Common myeloid progenitor, CD34-positive (primary cell): ENCODE data around the gene FBXO28.

Source experiments
- CTCF ChIA-PET: fragments of 350-600 bp; sonication (Branson Sonifier 250); formaldehyde crosslinking; loops from one replicate; lab custom pipeline; 2021; ENCODE audit warnings: antibody characterized with exemption; lab: Charles Lee
- POLR2A ChIA-PET: fragments of 350-600 bp; sonication (Branson Sonifier 250); formaldehyde crosslinking; loops from one replicate; lab custom pipeline; 2021; ENCODE audit warnings: antibody characterized with exemption; lab: Charles Lee
- DNase-seq, 3 donors: peaks; one replicate each; pipeline versions ENCODE4 v3.0.0 to v3.0.0-alpha.2; 2013
- H3K27ac ChIP-seq, 2 experiments: 1 replicate in 1 of 2; 2 replicates in 1 of 2; pipeline ENCODE4 v1.7.0; 2013; ENCODE audit warnings: inconsistent platforms in 2 of 2, low read length in 2 of 2, mild to moderate bottlenecking in 2 of 2, low read depth in 1 of 2, moderate library complexity in 1 of 2; ENCODE audit not compliant: severe bottlenecking in 2 of 2, insufficient read depth in 1 of 2, poor library complexity in 1 of 2
- H3K27me3 ChIP-seq, 5 experiments: replicated peaks in 2 of 5; 1 replicate in 3 of 5; 2 replicates in 2 of 5; pipeline versions ENCODE4 v1.6.1 to v1.7.0; 2013; ENCODE audit warnings: low read length in 4 of 5, mild to moderate bottlenecking in 2 of 5, moderate library complexity in 2 of 5, inconsistent platforms in 1 of 5; ENCODE audit not compliant: insufficient read depth in 5 of 5, control insufficient read depth in 4 of 5
- H3K36me3 ChIP-seq, 4 experiments: 1 replicate in 2 of 4; 2 replicates in 2 of 4; pipeline versions ENCODE4 v1.6.1 to v1.7.0; 2013; ENCODE audit warnings: low read length in 3 of 4, control low read depth in 1 of 4, mild to moderate bottlenecking in 1 of 4; ENCODE audit not compliant: control insufficient read depth in 4 of 4, insufficient read depth in 4 of 4
- H3K4me1 ChIP-seq, 4 experiments: 1 replicate in 3 of 4; 2 replicates in 1 of 4; pipeline versions ENCODE4 v1.6.1 to v1.7.1; 2013; ENCODE audit warnings: low read length in 3 of 4, mild to moderate bottlenecking in 3 of 4, control low read depth in 1 of 4, inconsistent platforms in 1 of 4, moderate library complexity in 1 of 4; ENCODE audit not compliant: control insufficient read depth in 4 of 4, insufficient read depth in 4 of 4; ENCODE audit errors: control extremely low read depth in 1 of 4
- H3K4me3 ChIP-seq, 7 experiments: 1 replicate in 4 of 7; 2 replicates in 3 of 7; pipeline versions ENCODE4 v1.5.1 to v1.7.0; 2013; ENCODE audit warnings: mild to moderate bottlenecking in 7 of 7, low read length in 6 of 7, moderate library complexity in 6 of 7, inconsistent platforms in 2 of 7, low read depth in 2 of 7, control low read depth in 1 of 7; ENCODE audit not compliant: insufficient read depth in 4 of 7, control insufficient read depth in 1 of 7; ENCODE audit errors: extremely low read depth in 1 of 7
- H3K9me3 ChIP-seq, 5 experiments: 1 replicate in 4 of 5; 2 replicates in 1 of 5; pipeline versions ENCODE4 v1.6.1 to v1.7.1; 2013; ENCODE audit warnings: low read length in 4 of 5, mild to moderate bottlenecking in 2 of 5, inconsistent platforms in 1 of 5, low read depth in 1 of 5, moderate library complexity in 1 of 5; ENCODE audit not compliant: control insufficient read depth in 4 of 5, insufficient read depth in 2 of 5; ENCODE audit errors: control extremely low read depth in 1 of 5
- WGBS: methylation state at CpG from one replicate; pipeline ENCODE4 v1.1.5; 2013; ENCODE audit not compliant: insufficient coverage; 5-methylcytosine and 5-hydroxymethylcytosine counted together

Gene FBXO28

GRCh38 chr1:224162768-224163167, 48.9 kb downstream of the FBXO28 start:
- POLR2A ChIA-PET, result interaction anchor here (0.6 kb wide), 1 partner anchor 36 kb away, joined by 3 read pairs; no protein-coding TSS in a partner anchor
- H3K4me3 ChIP-seq, result no peak overlapping the region
- 97% methylated on average over 6 of the region's 8 CpGs for WGBS
- H3K9me3 ChIP-seq, result no peaks in the 10 kb centered on the region
- H3K36me3 ChIP-seq, result peaks cover 5 to 33% (median 12%) of the 10 kb centered on the region in 4 experiments
- H3K27me3 ChIP-seq, result no peaks in the 10 kb centered on the region
- CTCF ChIA-PET, result interaction anchor here (1.4 kb wide), 1 partner anchor 20 kb away, joined by 3 read pairs; no protein-coding TSS in a partner anchor
- no peak overlapping the region for H3K27ac ChIP-seq
- DNase-seq, result no peak
- no peaks in the 10 kb centered on the region for H3K4me1 ChIP-seq

- no peak overlapping the region for H3K27ac ChIP-seq
- H3K9me3 ChIP-seq, result no peaks in the 10 kb centered on the region
- DNase-seq, result no peak
- no peaks in the 10 kb centered on the region for H3K4me1 ChIP-seq
- H3K27me3 ChIP-seq, result no peaks in the 10 kb centered on the region
- POLR2A ChIA-PET, result no interaction called here
- WGBS, result no CpG with 5 or more reads among the region's 2 CpGs
- CTCF ChIA-PET, result no interaction called here
- H3K4me3 ChIP-seq, result no peak overlapping the region
- peaks cover 4 to 27% (median 9%) of the 10 kb centered on the region in 4 experiments for H3K36me3 ChIP-seq
These were observed 49.4 kb downstream of the FBXO28 start for GRCh38 chr1:224163311-224163710.

GRCh38 chr1:224168859-224169380, 55.0 kb downstream of the FBXO28 start:
- peak overlapping the region in 2 of 7 experiments; percentile 25 to 56 for H3K4me3 ChIP-seq

GRCh38 chr1:224169718-224170270, 55.9 kb downstream of the FBXO28 start:
- Histone ChIP-seq H3K4me1 (peaks cover 8 to 21% (median 17%) of the 10 kb centered on the region in 4 experiments), H3K36me3 (no peaks in the 10 kb centered on the region), H3K27me3 (no peaks in the 10 kb centered on the region), H3K27ac (no peak overlapping the region), H3K9me3 (no peaks in the 10 kb centered on the region), H3K4me3 (no peak overlapping the region)
- whole genome bisulfite sequencing, result 94% methylated on average over 3 of the region's 4 CpGs
- ChIA-PET POLR2A (interaction anchor here (1.2 kb wide), 1 partner anchor 13 kb away, joined by 3 read pairs; the partner anchor contains the start of gene DEGS1), CTCF (interaction anchor here (1.0 to 2.8 kb wide), 10 partner anchors 11 to 164 kb away, joined by 3 to 15 read pairs (median 5); partner anchors contain the start of genes DEGS1 and NVL)
- no peak for DNase-seq

More at GRCh38 chr1:224168859-224169380, 55.0 kb downstream of the FBXO28 start:
- peak; percentile 78 to 94 (median 92) for DNase-seq
- H3K36me3 ChIP-seq, result no peaks in the 10 kb centered on the region
- no peak overlapping the region for H3K27ac ChIP-seq
- WGBS, result 19% methylated on average over 4 of the region's 5 CpGs
- ChIA-PET CTCF (interaction anchor here (1.1 to 2.8 kb wide), 8 partner anchors 11 to 165 kb away, joined by 3 to 15 read pairs (median 5); partner anchors contain the start of gene DEGS1), POLR2A (interaction anchor here (0.6 to 1.2 kb wide), 2 partner anchors 14 to 43 kb away, joined by 3 read pairs; partner anchors contain the start of gene DEGS1)
- H3K9me3 ChIP-seq, result no peaks in the 10 kb centered on the region
- H3K4me1 ChIP-seq, result peaks cover 8 to 21% (median 17%) of the 10 kb centered on the region in 4 experiments
- H3K27me3 ChIP-seq, result no peaks in the 10 kb centered on the region

GRCh38 chr1:224170343-224170742, 56.4 kb downstream of the FBXO28 start:
- H3K4me3 ChIP-seq, result no peak overlapping the region
- ChIA-PET POLR2A (no interaction called here), CTCF (interaction anchor here (1.0 to 2.8 kb wide), 8 partner anchors 12 to 164 kb away, joined by 3 to 15 read pairs (median 6); partner anchors contain the start of genes DEGS1 and NVL)
- 95% methylated on average over 3 of the region's 4 CpGs for WGBS
- DNase-seq, result no peak
- H3K36me3 ChIP-seq, result no peaks in the 10 kb centered on the region
- H3K27ac ChIP-seq, result no peak overlapping the region
- H3K27me3 ChIP-seq, result no peaks in the 10 kb centered on the region
- H3K9me3 ChIP-seq, result no peaks in the 10 kb centered on the region
- peaks cover 8 to 21% (median 17%) of the 10 kb centered on the region in 4 experiments for H3K4me1 ChIP-seq

- POLR2A ChIA-PET, result interaction anchor here (0.6 kb wide), 1 partner anchor 518 kb away, joined by 3 read pairs; no protein-coding TSS in a partner anchor
- Histone ChIP-seq H3K9me3 (no peaks in the 10 kb centered on the region), H3K4me3 (no peak overlapping the region), H3K27ac (no peak overlapping the region), H3K36me3 (no peaks in the 10 kb centered on the region), H3K4me1 (peaks cover 8 to 25% (median 18%) of the 10 kb centered on the region in 4 experiments), H3K27me3 (no peaks in the 10 kb centered on the region)
- peak; percentile 60 to 74 (median 73) for DNase-seq
- WGBS, result 95% methylated on average over 4 of the region's 9 CpGs
- CTCF ChIA-PET, result interaction anchor here (1.0 to 2.8 kb wide), 6 partner anchors 11 to 159 kb away, joined by 3 to 15 read pairs (median 5); partner anchors contain the start of genes DEGS1 and NVL
These were observed 57.0 kb downstream of the FBXO28 start for GRCh38 chr1:224170748-224171478.
